Stimulated activated CD8-positive, alpha-beta memory T cell treated with anti-CD3 and anti-CD28 coated beads, Interleukin-2, amount 100 ng/mL, for 1 hour (primary cell): Measurements from ENCODE around the gene BCL10.
A peak's percentile ranks its signal among the peaks of the same experiment; 100 is the strongest.
"Not testable (repeated sequence)": the region's sequence is repeated elsewhere in the genome, so short reads cannot be mapped to it uniquely, and the experiment has no call there.

ENCODE experiments used
- DNase-seq, 2 donors: peaks; one replicate each; pipeline ENCODE4 v3.0.0-alpha.2; 2020; ENCODE audit warnings: low read depth in 2 of 2

Gene BCL10

DNA sequence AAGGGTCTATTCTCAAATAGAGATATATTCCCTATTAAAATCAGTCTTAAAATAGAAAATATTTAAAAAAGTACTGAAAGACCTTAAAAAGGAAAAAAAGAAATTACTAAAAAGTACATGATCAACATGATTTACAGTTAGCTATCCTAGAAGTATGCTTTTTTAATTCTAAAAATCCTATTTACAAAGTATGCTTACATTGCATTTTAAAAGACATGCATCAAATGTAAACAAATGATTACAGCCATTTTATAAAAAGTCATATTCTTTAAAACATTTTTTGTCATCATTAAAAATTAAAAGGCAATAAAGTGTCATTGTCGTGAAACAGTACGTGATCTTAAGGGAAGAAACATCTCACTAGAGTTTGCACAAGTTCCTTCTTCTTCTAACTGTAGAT is 9.1 kb downstream of the BCL10 start:
- DNase-seq = no peak

DNA sequence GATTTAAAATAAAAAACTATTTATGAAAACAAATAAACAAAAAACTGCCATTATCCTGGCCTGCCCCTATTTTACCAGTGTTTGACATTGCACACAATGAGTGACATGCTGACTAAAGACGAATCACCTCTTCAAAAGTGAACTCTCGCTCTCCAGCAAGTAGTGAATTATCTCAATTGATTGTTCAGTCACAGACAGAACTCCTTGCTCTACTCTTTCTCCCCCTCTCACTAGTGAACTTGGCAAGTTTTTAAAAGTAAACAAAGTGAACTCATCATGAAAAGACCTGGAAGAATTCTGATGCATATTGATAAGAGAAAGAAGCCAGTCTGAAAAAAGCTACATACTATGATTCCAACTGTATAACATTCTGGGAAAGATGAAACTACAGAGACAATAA is 12.3 kb downstream of the BCL10 start:
- DNase-seq = no peak

DNA sequence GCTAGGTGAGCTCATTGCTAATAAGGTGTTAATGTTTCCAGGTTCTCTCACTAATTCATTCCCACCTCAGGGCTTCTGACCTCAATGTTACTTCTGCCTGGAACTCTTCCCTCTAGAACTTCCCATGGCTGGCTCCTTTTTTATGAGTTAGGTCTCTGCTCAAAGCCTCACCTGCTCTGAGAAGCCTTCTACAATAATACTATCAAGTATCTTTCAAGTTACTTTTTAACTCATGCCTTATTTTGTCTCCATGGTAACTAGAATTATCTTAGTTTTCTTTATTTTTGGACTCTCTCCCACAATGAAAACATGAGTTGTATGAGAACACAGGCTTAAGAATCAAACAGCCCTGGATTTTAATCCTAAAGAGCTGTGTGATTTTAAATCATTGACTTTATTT is 13.4 kb downstream of the BCL10 start:
- DNase-seq = no peak

DNA sequence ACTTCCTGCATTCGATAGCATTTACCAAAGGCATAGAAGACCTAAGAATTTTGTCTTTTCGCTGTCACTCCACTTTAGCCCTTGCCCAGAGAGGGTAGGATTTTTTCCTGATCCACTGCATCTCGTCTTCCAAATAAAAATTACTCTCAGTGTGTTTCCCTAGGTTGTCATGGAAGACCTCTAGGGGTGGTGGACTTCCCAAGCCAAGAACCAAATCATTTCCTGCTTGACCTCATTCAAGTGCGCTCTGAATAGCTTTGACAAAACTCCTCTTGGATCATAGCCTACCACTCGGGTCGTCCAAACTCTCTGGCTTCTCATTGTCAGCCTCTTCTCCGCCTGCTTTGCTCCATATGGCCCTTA is 16.5 kb downstream of the BCL10 start:
- no peak for DNase-seq

DNA sequence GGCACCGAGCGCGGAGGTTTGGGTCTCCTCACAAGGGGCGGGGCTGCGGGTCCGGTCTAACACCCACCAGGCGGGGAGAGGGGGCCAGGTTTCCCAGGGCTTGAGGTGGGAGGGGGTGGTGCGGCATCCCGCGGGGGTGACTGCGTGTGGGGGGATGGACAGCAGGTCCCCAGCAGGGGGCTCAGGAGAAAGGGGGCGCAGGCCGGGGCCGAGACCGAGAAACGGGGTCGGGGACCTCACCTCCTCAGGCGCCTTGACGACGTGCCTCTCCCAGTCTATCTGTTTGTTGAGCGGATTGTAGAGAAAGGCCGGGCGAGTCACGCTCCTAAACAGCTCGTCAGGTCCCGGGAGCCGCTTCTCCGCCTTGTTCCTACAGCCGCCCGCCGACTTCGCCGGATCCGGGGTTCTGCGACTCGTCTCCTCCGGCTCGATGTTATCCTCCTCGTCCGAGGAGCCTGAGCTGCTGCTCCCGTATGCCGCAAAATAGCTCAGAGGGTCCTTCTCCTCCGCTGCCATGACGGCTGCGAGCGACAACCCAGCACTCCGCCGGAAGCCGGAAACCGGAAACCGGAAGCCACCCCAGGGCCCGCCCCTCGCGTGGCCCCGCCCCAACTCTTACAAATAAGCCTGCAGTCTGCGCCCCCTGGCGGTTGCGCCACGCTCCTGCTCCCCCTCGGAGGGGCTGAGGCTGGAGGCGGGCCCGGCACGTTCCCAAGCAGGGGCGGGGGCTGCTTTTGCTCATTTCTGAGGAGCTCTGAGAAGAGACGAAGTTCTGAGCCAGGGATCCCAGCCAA is 17.1 kb downstream of the BCL10 start, which contains the start of gene C1orf52:
Gene C1orf52, minus strand, starts transcription at position 545 of the 794 bp plus-strand sequence. Its CDS starts 29 bp downstream, at position 516.
- DNase-seq = peak; percentile 85 to 98

DNA sequence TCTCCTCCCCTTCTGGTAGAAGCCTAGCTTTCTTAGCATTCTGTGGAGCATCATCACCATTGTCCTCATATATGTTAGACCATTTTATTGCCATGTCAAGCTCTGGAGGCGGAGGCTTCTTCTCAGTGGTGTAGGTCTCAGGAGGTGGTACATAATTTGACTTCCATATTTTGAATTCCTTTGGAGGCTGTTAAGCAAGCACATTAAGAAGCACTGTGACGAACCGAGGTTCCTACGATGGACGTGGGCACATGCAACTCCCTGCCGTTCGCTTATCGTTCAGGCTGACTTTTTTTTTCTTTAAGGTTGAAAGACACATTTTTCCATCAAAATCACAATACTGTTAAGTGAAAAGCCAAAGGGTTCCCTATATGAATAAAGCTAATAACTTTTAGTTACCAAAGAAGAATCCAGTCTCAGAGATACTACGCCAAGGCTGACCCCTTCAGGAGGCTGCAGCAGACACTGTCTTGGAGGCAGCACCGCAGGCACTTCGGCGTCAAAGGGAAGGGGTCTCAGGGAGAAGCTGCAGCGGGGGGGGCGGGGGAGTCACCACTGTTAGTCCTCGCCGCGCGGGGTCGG is 17.8 kb downstream of the BCL10 start:
- no peak for DNase-seq

DNA sequence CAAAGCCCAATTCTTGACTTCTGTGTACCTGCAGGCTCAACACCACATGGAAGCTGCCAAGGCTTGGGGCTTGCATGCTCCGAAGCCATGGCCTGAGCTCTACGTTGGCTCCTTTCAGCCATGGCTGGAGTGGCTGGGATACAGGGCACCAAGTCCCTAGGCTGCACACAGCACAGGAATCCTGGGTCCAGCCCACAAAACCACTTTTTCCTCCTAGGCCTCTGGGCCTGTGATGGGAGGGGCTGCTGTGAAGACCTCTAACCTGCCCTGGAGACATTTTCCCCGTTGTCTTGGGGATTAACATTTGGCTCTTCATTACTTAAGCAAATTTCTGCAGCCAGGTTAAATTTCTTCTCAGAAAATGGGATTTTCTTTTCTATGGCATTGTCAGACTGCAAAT is 27.4 kb downstream of the BCL10 start:
- not testable (repeated sequence) for DNase-seq

DNA sequence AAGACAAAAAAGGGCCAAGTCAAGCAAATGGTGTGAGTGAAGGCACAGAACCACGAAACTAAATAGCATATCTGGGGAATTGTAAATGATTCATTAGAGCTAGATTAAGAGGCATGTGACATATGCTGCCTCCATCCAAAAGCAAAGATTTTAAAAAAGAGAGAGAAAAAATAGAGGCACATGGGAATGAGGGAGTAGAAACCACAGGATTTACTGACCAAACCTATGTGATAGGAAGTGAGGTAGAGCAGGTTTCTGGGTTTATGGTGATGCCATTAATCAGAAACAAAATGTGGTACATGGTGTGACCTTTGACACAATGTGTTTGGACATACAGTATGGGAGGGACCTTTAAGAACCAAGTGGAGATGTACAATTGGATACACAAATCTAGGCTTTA is 30.5 kb downstream of the BCL10 start:
- no peak for DNase-seq

DNA sequence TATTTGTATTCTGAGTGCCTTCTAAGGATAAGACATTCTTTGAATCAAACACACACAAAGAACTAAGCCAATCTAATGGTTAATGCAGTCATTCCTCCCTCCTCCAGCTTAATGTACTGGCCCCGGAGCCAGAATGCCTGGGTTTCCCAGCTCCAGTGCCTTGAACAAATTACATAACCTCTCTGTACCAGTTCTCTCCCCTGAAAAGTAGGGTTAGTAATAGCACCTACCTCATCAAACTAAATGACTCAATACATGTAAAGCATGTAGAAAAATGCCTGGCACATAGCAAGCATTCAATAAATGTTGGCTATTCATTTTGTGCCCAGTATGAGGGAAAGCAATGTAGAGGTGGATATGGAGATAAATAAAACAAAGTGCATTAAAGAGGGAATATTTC is 31.0 kb downstream of the BCL10 start:
- DNase-seq = no peak

DNA sequence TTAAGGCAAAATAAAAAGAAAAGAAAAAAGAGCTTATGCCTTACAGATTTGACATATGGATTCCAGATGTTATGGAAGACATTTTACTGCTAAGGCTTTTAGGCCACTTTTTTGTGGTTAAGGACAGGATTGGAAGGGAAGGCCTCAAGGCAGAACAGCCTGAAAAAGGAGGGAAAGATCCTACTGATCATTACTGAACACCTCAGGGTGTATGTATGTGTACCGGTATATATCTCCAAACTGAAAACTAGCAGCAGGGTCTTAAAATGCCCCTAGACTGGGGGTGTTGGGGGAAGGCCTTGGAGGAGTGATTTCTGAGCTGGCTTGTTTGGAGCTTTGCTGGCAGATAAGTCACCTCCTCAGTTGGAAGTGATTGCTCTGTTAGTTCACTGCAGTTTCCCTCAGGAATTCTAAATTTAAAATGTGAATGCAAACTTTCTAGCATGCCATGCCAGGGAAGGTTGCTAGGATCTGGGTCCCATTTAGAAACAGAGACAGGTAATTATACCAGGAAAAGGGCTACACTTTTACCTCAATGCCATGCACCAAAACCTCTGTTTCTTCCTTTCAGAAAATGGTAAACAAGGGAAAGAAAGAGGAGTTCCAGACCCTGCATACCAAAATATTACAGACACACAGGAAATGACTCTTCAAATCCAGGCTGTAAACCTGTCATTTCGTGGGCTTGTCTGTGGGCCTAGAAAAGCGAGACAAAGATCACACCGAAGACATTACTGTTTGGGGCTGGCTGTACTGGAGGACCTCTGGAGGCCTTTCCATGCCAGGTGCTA is 32.0 kb downstream of the BCL10 start:
- DNase-seq = no peak

DNA sequence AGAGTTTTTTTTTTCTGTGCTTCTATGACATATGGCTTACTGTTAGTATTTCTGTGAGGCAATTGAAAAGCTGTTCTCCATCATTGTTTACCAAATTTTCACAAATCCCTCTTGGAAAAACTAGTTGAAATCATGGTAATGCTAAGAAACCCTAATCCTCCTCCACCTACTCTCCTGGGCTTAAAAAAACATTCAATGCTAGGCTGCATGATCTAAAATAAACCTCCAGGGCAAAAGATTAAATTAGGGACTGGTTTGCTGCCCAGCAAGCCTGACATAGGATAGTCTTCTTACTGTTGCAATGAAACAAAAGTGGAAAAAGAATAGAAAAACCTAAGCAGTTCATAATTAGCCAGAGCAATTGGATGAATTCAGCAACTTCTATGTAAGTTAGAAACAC is 33.1 kb downstream of the BCL10 start:
- no peak for DNase-seq

DNA sequence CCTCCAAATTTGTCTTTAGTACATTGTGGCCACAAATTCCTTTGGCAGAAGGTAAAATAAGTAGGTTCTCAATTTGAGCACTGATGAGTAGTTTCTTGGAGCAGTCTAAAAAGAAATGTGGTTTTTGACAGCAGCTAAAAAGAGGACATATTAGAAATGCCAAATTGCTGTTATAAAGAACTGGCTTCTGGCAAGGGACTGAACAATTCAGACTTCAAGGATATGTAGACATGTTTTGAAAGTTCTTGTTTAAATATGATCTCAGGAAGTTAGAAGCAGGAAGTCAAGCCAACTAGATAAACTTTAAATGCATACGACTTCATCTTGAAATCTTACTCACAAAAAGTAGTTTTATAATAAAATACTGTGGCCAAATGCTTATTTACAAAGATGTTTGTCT is 35.8 kb downstream of the BCL10 start:
- DNase-seq = no peak

DNA sequence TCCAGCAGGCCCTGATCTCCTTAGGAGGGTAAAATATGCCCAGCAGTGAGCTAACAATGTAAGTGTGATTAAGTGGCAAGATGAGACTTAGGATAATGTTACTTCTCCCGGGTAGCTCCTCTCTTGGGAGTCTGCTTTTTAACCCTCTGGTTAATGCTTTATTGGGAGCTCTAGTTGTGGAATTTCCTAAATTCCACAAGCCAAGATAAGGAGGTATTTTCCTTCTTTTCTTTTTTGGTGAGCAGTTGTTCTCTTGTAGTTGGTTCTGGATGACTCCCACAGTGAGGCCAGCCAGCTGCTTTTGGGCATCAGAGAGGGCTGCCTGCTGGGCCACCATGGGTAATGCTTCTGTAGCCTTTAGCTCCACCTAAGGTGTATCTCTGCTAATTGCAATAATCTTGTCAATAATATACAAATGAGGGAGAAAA is 36.2 kb downstream of the BCL10 start:
- DNase-seq = no peak

DNA sequence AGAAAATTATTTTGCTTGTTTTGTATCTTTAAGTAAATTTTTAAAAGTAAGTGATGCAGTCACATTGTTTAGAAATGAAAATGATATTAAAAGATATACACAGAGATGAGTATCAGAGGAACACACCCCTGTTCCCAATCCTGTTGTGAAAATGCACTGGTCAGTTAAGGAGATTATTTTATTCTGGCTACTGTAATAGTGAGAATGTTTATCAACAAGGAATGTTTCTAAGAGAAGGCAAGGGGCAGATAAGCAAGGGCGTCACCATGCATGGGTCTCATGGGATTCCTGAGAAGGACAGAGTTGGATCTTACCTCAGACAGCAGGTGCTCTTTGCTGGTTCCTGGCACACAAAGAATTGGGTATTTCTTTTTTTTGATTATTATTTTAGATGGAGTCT is 38.8 kb downstream of the BCL10 start:
- no peak for DNase-seq

DNA sequence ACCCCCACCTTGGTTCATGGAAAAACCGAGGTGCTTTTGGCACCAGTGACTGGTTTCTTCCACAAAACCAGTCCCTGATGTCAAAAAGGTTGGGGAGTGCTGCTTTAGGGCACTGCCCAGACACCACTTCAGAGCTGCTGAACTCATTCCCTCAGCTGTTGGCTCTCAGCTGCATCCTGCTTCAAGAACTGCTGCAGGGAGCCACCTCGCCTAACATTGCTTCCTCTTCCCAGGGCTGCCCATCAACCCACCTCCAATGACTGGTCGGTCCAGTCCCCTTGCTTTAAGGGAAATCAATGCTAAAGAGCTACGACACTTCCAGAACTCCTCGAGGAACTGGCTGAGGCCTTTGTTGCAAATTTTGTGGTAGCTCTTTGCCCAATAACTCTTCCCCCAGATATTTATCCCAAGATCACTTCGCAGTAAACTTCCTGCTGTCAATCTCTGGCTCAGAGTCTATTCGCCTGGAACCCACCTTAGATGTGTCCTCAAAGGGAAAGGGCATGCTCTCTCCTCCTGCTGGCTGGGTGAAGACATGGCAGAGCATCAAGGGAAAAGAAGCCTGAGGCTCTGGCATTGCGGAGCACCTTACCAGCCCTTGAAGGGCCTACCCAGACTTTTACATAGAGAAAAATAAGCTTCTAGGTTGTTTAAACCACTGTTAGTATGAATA is 46.0 kb downstream of the BCL10 start:
- no peak for DNase-seq

DNA sequence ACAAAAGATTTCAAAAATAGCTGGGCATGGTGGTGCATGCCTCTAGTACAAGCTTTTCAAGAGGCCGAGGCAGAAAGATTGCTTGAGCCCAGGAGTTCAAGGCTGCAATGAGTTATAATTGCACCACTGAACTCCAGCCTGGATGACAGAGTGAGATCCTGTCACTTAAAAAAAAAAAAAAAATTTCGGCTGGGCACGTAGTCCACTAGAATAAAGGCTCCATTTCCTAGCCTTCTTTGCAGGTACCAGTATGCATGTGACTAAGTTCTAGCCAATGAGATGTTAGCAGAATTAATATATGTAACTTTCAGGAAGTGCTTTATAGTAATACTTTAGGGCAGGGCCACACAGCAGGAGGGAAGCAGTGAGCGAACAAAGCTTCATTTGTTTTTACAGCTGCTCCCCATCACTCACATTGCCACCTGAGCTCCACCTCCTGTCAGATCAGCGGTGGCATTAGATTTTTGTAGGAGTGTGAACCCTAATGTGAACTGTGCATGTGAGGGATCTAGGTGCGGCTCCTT is 46.8 kb downstream of the BCL10 start:
- no peak for DNase-seq

DNA sequence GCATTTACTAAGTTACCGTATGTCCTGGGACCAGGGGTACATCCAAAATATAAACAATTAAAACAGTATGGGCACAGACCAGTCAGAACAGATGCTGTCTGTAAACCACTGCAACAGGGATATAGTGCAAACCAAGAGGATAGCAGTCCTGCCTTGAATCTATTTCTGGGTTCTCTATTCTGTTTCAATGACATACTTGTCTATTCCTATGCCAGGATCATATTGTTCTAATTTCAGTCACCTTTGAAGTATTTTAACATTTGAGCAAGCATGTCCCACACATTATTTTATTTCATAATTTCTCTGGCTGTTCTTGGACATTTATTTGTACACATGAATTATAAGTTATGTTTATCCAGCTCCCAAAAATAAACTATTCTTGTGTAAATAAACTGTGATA is 47.5 kb downstream of the BCL10 start:
- DNase-seq = no peak

DNA sequence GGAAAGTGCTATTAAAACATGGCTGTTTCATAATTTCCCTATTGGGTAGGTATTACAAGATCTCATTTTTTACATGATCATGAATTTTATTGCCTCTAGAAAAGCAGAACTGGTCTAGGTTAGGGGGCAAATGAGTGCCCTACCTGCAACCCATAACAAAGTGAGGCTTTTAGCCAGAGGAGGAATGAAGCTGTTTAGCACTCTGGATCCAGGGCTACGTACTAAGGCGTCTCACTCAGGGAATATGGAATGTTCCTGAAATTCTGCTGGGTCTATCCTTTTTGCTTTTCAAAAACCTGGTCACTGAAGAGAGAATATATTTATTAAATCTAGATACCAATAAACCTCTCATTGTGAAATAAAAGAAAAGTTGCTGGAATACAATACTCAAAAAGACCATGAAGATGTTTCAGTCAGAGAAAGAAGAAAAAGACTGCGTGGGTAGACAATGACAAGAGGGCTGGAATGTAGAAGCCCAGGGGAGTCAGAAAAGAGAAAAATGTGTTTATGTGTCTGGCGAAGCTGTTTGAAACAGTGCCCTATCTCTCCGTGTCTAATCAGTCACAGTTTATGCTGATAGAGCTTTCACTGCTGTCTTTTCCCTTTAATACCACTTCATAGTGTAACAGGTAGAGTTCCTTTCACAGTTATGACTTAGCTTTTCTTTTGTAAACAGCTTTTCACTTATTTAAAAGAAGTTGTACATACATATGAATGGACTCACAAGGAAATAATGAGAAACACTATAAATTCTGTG is 50.6 kb downstream of the BCL10 start:
- DNase-seq = no peak

DNA sequence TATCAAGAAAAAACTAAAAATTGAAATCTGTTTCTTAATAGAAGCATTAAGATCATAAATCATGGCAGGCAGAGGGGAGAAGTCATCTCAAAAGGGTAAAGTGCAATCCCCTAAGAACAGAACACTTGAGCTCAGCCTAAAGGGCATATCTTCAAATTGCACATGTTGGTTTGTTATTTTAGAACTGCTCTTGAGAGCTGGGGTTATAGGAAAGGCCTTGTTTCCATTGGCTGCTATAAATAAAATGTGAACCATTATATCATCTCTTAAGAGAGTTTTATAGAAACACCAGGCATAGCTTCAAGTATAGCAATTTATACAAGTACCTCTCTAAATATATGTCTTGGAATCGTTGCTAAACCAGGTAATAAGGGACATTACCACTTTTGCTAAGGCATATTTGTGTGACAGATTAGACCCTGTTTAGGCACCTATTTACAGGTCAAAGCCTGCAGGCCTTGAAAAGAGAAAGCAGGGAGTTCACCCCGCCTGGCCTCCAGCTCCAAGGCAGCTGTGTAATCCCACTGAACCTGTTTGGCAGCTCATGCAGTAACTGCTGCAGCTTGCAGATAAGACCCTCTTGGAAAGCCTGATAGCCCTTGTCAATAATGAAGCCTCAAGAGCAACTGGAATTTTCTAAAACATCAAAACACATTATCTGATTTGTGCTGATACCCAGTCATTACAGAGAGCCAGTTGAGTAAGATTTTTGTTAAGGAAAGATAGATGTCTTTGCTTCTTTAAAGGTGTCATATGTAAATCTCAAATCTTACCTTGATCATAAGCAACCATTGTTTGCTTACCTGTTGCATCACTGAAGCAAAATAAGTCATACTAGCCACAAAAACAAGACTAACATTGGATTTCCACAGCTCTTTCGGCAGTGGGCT is 51.5 kb downstream of the BCL10 start:
- no peak for DNase-seq

DNA sequence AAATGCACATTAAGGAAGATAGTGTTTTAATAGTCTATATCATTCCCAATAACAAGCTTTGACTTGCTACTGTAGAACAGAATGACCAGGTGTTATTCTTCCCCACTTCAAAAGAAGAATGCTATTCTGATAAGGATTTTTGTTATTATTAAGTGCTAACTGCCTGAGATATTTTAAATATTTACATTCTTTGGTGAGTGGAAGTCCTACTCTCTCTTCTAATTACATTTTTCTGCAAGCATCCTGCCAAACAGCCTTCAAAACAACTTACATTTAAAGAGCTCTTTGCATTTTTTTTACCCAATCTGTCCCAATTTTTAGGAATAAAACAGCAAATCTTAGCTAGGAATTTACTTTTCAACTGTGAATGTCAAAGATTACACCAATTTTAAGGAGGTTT is 52.1 kb downstream of the BCL10 start:
- DNase-seq = no peak
